CD4-positive, alpha-beta T cell treated with Interleukin-21 for 1 hour (primary cell): ENCODE results near the gene CD63.
A peak's percentile ranks its signal among the peaks of the same experiment; 100 is the strongest.

Source experiments
- DNase-seq: peaks from one replicate; pipeline ENCODE4 v3.0.0-alpha.2; 2020

The CD63 gene

DNA sequence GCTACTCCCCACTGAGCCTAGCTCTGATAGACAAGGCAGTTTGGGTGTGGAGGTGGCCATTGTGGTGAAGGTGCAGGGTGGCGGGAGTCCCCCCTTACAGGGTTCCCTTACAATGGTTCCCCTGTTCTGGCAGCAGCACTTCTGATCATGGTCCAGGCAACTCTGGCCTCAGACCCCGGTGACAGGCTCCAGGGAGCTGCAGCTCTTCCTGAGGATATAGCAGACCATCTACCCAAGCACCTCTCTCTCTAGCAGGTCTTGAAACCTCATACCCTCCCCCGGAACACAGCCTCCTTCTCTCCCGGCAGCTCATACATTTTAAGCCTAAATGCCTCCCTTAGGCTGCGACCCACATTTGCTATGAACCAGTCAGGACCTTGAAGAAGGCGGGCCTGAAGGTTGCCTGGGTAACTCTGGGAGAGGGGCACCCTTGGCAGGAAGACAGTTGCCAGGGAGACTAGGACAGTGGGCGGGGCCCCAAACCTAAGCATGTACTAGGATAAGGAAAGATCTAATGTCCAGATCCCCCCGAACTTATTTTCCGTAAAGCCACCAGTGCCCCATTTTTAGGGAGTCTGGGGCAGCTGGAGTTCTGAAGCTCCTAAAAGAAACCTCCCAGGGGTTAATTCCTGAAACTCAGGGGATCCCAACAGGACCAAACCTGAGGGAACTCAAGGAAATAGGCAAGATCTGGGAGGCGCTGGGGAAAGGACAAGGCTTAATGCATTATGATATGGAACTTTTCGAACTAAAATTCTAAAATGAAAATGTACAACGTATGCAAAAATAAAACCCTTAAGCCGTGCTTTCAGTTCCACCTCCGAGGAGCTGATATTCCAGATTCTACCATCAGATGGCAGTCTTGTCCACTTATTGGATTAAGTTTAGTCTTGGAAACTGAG is 9.6 kb upstream of the CD63 start:
- peak; percentile 90 for DNase-seq

DNA sequence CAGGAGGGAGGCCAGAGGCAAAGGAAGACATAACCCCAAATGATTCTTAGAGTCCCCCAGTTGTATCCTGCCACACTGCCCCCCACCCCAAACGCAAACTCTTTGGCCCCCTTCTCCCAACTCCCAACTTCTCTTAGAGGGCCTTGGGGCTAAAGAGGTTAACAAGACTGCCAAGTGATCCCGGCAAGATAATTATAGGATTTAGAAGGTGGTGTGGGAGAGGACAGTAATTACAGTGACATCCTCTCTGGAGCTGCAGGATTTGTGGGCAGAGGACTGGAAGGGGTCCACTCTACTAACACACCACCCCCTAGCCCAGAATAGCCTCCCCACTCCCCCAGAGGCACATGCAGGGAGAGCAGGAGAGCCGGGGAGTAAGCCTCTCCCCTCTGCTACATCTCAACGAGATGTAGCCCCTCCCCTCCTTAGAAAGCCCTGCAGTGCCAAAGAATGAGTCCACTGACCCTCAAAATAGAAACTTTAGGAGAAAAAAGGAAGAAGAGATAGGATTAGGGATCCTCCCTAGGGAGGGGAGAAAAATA is 8.8 kb upstream of the CD63 start:
- no peak for DNase-seq

DNA sequence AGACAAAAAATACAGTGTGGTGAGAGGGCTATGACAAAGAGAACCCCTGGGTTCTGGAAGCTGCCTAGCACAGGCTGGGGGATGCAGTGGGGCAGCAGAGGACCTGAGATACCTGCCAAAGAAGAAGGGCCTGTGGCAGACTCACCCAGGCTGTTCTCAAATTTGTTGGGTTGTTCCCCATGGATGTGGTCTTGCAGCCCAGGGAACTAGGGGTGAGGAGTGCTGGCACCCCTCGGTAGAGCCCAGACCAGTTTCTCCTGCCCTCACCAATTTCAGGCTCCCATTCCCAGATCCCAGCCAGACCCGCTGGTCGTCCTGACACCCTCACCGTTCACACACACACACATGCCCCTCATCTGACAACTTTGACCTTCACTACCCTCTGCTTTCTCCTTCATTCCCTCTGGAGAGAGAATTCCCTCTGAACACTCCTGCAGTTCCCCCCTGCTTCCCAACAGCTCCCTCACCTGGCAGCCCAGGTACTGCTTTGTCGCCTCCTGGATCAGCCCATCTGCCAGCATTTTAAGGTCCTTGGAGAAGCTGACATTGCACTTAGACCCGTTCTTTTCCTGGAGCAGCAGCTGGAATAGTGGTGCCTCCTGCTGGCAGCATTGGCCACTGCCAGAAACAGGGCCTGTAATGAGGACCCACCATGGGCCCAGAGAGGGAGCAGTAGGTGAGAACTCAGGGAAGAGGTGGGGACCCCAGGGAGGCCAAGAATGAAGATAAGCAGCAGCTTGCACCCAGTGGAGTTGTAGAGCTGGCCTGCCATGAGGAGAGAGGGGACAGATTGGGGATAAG is 8.2 kb upstream of the CD63 start:
- DNase-seq: peak; percentile 70

DNA sequence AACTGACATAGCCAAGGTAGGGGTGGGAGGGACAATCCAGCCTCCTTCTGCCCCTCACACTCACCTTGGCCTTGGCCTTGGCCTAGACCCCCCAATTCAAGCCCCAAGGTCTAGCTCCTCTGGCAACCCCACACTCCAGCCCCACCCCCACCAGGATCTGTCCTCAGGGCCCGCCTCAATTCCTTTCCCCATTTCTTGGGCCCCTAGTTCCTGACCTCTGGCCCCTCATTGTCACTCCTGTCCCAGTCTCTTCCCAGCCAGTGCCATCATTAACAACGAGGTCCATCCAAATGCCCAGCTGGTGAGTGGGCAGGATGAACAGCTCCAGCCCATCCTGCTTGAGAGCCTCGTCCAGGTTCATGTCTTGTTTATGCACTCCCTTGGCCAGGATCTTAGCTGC is 7.3 kb upstream of the CD63 start:
- no peak for DNase-seq

DNA sequence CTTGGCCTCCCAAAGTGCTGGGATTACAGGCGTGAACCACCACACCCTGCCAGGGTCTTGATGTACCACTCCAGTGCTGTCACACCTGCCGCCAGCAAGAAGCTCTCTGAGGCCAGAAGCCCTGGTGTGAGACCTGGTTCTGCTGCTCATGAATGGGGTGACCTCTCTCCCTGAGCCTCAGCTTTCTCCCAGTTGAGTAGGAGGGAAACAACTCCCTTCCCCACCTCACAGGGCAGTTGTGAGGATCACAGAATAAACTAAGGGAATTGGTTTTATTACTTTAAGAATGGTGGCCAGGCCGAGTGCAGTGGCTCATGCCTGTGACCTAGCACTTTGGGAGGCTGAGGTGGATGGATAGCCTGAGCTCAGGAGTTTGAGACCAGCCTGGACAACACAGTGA is 5.8 kb upstream of the CD63 start:
- no peak for DNase-seq

DNA sequence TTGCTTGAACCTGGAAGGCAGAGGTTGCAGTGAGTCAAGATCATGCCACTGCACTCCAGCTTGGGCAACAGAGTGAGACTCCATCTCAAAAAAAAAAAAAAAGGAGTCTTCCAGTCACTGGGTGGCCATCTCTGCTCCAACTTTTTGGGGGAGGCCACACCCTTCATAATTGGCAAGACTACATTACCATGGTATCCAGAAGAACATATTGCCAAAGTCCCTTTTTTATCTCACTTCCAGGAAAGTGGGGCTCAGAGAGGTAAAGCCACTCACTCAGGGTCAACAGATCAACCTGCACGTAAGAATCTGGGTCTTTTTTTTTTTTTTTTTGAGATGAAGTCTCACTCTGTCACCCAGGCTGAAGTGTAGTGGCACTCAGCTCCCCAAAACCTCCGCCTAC is 5.0 kb upstream of the CD63 start:
- DNase-seq: no peak

DNA sequence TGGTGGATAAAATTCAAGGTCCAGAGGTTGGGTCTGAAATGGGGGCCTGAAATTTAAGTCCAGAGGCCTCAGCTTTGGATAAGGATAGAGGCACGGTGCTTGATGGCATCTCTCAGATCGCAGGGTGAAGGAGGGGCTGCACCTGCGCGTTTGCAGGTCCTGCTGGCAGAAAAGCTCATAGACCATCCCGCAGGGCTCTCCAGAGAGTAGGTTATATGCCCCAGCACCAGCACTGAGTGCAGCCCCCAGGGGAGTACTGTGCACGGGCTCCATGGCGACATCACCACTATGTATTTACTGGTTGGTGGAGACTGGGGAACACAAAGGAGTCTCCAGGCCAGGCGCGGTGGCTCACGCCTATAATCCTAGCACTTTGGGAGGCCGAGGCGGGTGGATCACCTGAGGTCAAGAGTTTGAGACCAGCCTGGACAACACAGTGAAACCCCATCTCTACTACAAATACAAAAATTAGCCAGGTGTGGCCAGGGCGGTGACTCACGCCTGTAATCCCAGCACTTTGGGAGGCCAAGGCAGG is 4.3 kb upstream of the CD63 start:
- DNase-seq: no peak

DNA sequence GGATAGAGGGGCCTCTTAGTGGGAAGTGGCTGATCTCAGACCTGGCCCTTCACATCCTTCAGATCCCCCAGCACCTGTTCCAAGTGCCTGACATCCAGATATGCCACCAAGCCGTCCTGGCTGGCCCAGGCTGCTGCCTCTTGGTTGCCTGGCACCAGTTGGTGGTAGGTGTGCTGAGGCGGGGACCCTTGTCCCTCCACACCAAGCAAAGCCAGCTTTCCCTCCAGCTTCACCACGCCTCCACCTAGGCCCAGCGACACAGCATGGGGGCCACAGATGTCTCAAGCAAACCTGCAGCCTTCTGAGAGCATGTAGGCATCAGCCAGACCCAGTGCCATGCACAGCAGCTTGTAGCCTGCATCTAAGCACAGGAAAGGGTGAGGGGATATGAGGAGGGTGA is 3.5 kb upstream of the CD63 start:
- no peak for DNase-seq

DNA sequence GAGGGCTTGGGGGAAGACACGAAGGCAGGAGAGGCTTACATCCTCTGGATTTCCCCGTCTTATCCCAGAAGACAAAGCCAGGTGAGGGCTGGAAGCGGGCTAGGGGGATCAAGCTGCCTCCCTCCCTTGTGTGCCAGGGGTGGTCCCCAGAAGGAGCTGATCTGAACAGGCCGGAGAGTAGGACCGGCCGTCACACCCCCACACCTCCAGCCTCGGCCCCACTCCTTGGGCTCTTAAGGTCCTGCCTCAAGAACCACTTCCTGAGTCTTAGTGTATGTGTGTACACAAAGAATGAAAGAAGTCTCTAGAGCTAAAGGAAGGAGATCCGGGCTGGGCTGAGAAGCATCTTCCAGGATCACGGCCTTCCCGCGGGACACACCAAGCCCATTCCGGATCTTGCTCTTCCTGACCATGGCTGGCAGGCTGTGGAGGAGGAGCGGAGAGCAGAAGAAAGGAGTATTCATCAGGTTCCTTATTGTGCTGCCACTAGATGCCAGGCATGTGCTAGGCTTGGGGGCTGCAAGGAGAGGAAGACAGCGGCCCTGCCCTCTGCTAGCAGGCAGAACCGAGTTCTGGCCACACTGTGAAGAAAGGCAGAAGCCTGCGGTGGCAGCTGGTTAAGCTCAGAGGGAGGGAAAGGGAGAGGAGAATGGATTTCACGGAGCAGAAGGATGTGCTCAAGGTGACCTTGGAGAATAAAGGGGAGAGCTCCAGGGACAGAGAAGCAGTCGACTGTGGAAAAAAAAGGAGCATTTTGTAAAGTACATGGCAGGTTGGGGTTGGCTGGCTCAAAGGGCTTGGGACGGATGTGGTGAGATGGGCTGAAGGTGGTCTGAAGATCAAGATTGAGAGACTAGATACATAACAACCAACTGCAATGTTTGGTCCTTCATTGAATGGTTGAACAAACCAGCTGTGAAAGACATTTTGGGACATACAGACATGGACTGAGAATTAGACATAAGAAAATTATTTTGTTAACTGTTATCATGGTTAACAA is 1.3 kb upstream of the CD63 start:
- peak; percentile 43 for DNase-seq

DNA sequence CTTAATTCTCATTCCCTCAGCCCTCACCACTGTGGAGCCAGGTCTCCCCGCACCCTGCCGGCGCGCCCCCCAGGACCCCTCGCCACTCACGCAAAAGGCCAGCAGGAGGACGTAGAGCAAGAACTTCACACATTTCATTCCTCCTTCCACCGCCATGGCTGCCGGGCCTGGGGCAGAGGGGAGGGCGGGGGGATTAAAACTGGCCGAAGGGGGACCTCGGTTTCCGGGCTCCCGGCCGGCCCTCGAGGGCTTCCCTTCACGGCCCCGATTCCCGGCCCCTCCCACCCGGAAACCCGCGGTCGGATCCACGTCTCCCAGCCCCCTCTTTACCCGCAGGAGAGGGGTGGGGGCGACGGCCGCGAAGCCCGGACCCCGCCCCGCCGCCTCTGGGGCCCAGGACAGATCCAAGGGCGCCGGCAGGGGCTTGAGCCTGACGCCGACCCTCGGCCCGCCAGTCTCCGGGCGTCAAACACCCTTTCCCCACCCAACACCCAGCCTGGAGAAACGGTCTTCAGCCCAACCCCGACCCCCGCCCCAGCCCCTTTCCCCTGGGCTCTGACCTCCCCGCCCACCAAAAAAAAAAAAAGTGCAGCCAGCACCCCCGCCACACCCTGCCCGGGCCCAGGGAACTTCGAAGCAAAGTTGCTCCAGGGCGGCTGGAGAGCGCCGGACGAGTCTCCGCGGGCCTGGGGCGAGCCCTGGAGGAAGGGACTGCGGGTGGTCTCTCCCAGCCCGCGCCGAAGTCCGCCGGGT is 447 bp downstream of the CD63 start:
- peak; percentile 33 for DNase-seq

DNA sequence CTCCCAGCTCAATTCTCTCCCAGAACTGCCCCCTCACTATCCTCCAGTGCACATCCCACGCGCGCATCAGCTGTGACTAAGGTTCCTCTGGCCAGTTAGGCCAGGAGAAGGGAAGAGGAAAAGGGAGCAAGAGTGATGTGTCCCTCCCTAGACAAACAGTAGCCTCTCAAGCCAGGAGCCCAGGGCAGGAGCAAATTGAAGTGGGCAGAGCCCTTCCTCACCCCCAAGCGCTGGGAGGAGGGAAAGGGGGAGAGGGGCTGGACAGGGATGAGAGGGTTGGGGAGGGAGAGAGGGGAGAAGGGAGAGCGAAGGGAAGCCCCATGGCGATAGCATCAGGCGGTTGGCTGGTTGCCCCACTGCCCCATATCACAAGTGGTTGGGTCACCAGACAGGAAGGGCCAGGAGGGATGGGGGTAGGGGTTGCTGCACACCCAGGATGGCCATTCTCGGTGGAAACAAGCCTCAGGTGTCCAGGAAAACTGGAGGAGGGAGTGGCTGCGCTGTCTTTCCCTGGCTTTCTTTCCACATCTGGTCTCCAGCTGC is 1.1 kb downstream of the CD63 start:
- DNase-seq: no peak

DNA sequence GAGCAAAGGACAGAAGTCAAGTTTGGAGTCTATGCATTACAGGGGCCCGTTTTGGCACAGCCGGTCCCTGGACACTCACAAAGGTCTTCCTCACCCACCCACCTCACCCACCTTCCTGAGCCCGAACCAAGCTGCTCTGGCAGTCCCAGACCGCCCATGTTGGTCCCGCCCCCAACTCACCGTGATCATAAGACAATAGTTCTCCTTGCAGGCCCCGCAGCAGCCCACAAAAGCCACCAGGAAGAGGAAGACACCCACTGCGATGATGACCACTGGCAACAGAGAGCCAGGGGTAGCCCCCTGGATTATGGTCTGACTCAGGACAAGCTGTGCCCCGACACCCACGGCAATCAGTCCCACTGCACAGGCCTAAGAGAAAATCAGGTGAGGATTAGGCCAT is 1.8 kb downstream of the CD63 start:
- DNase-seq: no peak

DNA sequence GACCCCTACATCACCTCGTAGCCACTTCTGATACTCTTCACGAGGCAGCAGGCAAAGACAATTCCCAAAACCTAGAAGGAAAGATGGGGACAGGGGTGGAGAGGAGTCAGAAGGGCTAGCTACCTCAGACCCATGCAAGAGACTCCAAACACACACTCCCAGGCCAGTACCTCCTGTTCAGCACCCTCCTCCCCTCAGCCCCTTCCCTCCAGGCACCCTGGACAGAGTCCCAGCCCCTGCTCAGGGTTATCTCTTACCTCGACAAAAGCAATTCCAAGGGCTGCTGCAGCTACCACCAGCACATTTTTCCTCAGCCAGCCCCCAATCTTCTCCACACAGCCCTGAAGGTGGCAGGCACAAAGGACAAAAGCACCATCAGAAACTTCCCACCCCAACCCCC is 3.3 kb downstream of the CD63 start:
- no peak for DNase-seq

DNA sequence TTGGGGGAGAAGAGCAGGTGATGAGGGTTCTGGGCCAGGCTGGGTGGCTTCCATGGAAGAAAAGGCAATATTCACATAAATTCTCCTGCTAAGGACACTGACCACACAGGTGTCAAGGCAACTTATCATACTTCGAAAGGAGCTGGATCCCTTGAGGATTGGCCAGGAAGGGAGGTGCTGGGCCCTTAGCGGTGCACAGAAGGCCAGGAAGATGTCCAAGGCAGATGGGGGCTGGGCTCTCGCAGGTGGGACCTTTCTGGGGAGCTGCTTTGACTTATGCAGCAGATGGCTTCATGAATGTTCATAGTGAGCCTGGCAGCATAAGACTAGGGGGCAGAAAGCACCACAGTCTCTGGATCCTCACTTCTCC is 3.9 kb downstream of the CD63 start:
- no peak for DNase-seq

DNA sequence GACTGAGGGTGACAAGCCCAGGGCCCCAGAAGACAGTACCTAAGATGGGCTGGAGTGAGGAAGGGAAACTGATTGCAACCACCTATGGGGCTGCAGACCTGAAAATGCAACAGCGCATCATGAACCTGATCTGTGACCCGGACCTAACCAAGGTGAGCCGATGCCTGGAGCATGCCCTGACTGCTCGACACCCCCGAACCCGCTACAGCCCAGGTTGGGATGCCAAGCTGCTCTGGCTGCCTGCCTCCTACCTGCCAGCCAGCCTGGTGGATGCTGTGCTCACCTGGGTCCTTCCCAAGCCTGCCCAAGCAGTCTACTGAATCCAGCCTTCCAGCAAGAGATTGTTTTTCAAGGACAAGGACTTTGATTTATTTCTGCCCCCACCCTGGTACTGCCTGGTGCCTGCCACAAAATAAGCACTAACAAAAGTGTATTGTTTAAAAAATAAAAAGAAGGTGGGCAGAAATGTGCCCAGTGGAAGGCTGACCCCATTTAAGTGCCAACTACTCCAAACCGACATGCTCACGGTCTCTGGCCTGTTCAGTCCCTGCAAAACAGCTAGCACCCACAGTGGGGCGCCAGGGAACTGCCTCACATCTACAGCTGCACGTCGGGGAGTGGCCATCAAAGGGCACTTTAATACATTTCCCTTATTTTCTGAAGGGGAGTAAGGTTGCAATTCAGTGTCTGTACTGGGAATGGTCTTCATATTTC is 4.4 kb downstream of the CD63 start:
- DNase-seq: peak; percentile 77

DNA sequence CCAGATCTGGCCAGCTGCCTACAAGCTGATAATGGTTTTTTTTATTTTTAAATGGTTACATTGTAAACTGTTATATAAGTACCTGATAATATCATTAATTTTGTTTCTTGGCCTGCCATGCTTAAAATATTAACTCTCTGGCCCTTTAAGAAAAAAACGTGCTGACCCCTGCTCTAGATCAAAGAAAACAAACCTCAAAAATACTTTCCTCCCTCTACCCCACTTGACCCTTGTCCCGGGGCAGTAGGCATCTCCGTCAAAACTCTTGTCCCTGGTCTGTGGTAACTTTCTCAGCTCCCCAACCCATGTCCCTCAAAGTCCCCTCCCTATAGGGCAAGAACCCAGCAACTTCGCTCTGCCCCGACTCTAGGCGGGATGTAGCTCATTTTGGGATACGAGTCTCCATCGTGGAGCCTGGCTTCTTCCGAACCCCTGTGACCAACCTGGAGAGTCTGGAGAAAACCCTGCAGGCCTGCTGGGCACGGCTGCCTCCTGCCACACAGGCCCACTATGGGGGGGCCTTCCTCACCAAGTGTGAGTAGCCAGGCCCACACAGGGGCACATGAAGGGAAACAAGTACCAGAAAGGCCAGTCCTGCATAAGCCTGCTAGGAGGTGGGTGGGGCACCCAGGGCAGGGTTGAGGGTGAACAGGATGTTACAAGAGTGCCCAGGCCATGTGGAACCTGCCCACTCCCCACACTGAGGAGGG is 5.1 kb downstream of the CD63 start:
- DNase-seq: no peak

DNA sequence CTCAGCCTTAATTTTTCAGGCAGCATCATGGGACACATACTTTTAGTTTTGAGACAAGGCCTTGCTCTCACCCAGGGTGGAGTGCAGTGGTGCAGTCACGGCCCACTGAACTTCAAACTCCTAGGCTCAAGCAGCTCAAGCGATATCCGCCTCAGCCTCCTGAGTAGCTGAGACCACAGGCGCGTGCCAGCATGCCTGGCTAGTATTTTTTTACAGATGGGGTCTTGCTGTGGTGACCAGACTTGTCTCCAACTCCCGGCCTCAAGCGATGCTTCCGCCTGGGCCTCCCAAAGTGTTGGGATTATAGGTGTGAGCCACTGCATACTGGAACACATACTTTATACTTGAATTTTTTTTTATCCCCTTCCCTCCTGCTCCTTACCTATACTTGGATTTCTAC is 5.9 kb downstream of the CD63 start:
- DNase-seq: no peak

DNA sequence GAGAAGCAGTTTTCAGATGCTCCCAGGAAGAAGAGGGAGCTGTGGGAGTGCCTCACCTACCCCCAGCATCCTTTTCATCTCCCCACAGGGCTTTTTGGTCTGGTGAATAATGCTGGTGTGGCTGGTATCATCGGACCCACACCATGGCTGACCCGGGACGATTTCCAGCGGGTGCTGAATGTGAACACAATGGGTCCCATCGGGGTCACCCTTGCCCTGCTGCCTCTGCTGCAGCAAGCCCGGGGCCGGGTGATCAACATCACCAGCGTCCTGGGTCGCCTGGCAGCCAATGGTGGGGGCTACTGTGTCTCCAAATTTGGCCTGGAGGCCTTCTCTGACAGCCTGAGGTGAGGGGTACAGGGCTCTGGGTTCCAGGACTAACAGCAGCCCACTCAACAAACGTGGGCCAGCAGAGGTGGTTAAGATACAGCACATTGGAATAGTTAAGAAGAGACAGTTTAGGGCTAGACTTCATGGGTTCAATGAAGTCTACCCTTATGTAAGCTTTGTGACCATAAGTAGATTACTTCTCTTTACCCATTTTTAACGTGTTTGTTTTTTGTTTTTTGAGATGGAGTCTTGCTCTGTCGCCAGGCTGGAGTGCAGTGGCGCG is 7.1 kb downstream of the CD63 start:
- DNase-seq: no peak

DNA sequence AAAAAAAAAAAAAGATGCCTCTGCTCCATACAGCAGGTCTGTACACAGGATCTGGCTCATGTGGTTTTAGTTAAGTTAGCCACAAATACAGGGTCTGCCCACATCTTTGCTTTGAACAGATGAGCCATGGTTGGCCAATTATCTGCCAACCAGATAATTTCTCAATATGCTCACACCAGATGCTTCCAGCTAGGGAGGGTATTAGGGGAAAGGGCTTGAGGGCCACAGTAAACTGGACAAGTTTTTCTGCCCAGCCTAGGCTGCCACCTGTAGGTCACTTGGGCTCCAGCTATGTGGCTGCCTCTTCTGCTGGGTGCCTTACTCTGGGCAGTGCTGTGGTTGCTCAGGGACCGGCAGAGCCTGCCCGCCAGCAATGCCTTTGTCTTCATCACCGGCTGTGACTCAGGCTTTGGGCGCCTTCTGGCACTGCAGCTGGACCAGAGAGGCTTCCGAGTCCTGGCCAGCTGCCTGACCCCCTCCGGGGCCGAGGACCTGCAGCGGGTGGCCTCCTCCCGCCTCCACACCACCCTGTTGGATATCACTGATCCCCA is 7.8 kb downstream of the CD63 start:
- peak; percentile 38 for DNase-seq
